Right lobe of liver (tissue), 6 donors: ENCODE data around the gene EHF. TPM values are rescaled to one million over a fixed set of nuclear protein-coding genes. Genes with fewer than 3 reads are reported as not detected.

Source experiments
- ATAC-seq, 4 donors: fragments of 200-7000 bp; cut with Tn5 transposase; one replicate each; pipeline ENCODE4 v1.9.1; 2020; ENCODE audit warnings: mild to moderate bottlenecking in 4 of 4, moderate library complexity in 4 of 4
- DNase-seq, 3 donors: peaks; one replicate each; pipeline ENCODE4 v3.0.0-alpha.2; 2020
- H3K27ac ChIP-seq, 3 donors: fragments of 200-600 bp; one replicate each; pipeline ENCODE4 v1.8.0; 2022
- H3K27me3 ChIP-seq, 2 donors: fragments of 200-600 bp; one replicate each; pipeline ENCODE4 v1.8.0; 2022
- H3K36me3 ChIP-seq, 4 donors: fragments of 200-600 bp; sonication (generic) in 1 of 4; one replicate each; pipeline versions ENCODE4 v1.5.1 to v1.8.0; 2017 to 2022; ENCODE audit warnings: control low read depth in 1 of 4
- H3K4me1 ChIP-seq, 4 donors: fragments of 200-600 bp; sonication (generic) in 1 of 4; one replicate each; pipeline versions ENCODE4 v1.5.1 to v1.8.0; 2017 to 2022; ENCODE audit warnings: control low read depth in 1 of 4
- H3K4me3 ChIP-seq, 3 donors: fragments of 200-600 bp; one replicate each; pipeline ENCODE4 v1.8.0; 2022
- H3K9me3 ChIP-seq, 4 donors: fragments of 200-600 bp; sonication (generic) in 1 of 4; one replicate each; pipeline versions ENCODE4 v1.5.1 to v1.8.0; 2017 to 2022; ENCODE audit warnings: control low read depth in 1 of 4
- POLR2A ChIP-seq: fragments of 450-650 bp; IDR thresholded peaks from one replicate; pipeline ENCODE4 v1.6.1; 2017; ENCODE audit warnings: antibody characterized with exemption, mild to moderate bottlenecking
- WGBS: methylation state at CpG from one replicate; pipeline ENCODE4 v1.1.6; 2018; ENCODE audit warnings: low coverage, low lambda C conversion rate; ENCODE audit not compliant: insufficient coverage; ENCODE audit errors: missing lambda C conversion rate; 5-methylcytosine and 5-hydroxymethylcytosine counted together
- intact Hi-C, 2 donors: fragments of 100-400 bp; cut with DNase I; formaldehyde crosslinking; loops; one replicate each; pipeline versions ENCODE4 v1.11.2 to v1.14.1; 2022
- total RNA-seq, 6 experiments: library from RNA; depleted of rRNA in 2 of 6; stranded (reverse); fragments of >200 nt in 2 of 6; fragmentation: NEBNext Ultra II Directional in 3 of 6; extraction: Animal tissue kit (Norgen Biotek cat#: 25700) in 3 of 6; gene quantifications; one replicate each; pipeline versions ENCODE4 v1.1.0 to v1.2.4, GENCODE V29; 2016 to 2023
- TF ChIP-seq, protein P1 (sequence below), 4 donors: fragments of 200-600 bp in 3 of 4; fragments of 450-650 bp in 1 of 4; IDR thresholded peaks; one replicate each; pipeline versions ENCODE4 v1.5.1 to v1.8.0; 2016 to 2022; ENCODE audit warnings: antibody characterized with exemption in 4 of 4, mild to moderate bottlenecking in 2 of 4
- donor health status: DM: no; HTN: yes; CAD: no.
- donor health status: DM: no; HTN: no; CAD: no.
- donor health status: DM: no; HTN: no; CAD: no.
- donor health status: DM: no; HTN: yes; CAD: no.
- donor health status: DM: no; HTN: yes; CAD: no.

The EHF gene
- total RNA-seq, 6 experiments from 2014 or later: 1.00 to 3.3 (median 1.5) TPM

DNA sequence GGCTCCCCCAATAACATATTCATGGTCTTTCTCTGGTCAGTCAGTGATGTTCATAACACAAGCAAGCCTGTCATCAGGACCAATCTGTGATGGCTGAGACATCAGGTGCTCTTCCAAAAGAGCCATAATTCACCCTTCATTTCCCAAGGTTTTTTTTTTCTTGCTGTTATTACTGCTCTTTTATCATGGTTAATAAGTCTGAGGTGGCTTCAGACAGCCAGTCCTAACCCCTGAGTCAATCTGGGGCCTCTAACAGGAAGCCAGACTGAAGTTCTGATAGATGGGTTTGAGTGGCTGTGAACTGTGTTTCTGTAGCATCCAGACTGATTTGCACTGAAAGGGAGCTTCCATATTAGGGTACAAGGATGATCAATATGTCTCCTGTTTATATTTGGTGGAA is 8.8 kb downstream of the EHF start:
- no peaks in the 10 kb centered on the region for H3K27me3 ChIP-seq
- H3K36me3 ChIP-seq: no peaks in the 10 kb centered on the region
- DNase-seq (no peak), ATAC-seq (no peak)
- no peak overlapping the region for H3K4me3 ChIP-seq
- H3K9me3 ChIP-seq: no peaks in the 10 kb centered on the region
- intact Hi-C loops: no loop called here
- TF ChIP-seq POLR2A: no peak
- TF ChIP-seq, protein P1, sequence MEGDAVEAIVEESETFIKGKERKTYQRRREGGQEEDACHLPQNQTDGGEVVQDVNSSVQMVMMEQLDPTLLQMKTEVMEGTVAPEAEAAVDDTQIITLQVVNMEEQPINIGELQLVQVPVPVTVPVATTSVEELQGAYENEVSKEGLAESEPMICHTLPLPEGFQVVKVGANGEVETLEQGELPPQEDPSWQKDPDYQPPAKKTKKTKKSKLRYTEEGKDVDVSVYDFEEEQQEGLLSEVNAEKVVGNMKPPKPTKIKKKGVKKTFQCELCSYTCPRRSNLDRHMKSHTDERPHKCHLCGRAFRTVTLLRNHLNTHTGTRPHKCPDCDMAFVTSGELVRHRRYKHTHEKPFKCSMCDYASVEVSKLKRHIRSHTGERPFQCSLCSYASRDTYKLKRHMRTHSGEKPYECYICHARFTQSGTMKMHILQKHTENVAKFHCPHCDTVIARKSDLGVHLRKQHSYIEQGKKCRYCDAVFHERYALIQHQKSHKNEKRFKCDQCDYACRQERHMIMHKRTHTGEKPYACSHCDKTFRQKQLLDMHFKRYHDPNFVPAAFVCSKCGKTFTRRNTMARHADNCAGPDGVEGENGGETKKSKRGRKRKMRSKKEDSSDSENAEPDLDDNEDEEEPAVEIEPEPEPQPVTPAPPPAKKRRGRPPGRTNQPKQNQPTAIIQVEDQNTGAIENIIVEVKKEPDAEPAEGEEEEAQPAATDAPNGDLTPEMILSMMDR (IDR thresholded peaks at IDR 0.05): no peak
- no peak overlapping the region for H3K27ac ChIP-seq
- peaks cover 0 to 35% (median 9%) of the 10 kb centered on the region in 4 donors for H3K4me1 ChIP-seq

DNA sequence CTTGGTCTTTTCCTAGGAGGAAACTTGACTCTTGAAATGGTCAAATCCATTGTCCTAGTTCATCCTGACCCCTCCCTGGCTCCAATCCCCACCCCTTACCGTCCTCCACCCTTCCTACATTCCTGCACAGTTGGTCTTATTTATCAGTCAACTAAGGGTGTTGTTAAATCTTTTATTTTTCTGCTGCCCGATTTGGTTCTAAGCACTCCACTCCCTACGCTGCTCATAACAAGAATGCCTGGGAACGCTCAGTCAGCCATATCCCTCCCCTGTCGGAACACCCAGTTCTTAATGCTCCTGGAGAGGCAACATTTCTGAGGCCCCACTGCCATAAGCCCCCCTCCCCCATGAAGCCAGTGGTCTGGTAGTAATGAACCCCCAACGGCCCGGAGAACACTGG is 9.7 kb downstream of the EHF start:
- peaks cover 0 to 35% (median 9%) of the 10 kb centered on the region in 4 donors for H3K4me1 ChIP-seq
- 79% methylated on average over 5 of the region's 7 CpGs for WGBS
- H3K4me3 ChIP-seq: no peak overlapping the region
- ATAC-seq: no peak
- no peaks in the 10 kb centered on the region for H3K27me3 ChIP-seq
- no peaks in the 10 kb centered on the region for H3K9me3 ChIP-seq
- TF ChIP-seq POLR2A: no peak
- TF ChIP-seq, protein P1 (IDR thresholded peaks at IDR 0.05): no peak
- H3K36me3 ChIP-seq: no peaks in the 10 kb centered on the region
- H3K27ac ChIP-seq: no peak overlapping the region
- no peak for DNase-seq
- intact Hi-C loops: no loop called here

DNA sequence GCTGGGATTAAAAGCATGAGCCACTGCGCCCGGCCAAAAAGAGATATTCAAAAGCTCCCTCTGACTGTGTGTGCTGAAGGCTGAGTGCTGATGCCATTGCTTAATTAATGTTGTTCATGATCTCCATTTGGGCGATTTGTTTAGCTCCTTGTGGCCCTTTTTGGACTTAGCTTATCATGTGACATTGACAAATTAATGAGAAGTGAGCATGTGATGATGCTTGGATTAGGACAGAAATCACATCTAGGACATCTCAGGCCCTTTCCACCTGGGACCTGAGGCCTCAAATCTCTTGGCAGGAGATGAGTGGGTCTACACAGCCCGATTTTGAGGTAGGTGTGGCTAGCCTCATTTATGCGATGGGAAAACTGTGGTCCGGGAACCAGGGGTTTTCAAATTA is 10.4 kb downstream of the EHF start:
- WGBS: 61% methylated on average over 4 of the region's 6 CpGs
- peak overlapping the region; percentile 61 to 80 (median 71) for H3K27ac ChIP-seq
- ATAC-seq (peak in 1 of 4 donors; percentile 3), DNase-seq (no peak)
- H3K9me3 ChIP-seq: no peaks in the 10 kb centered on the region
- peaks cover 0 to 35% (median 9%) of the 10 kb centered on the region in 4 donors for H3K4me1 ChIP-seq
- H3K27me3 ChIP-seq: no peaks in the 10 kb centered on the region
- TF ChIP-seq, protein P1 (IDR thresholded peaks at IDR 0.05): no peak
- no peak for TF ChIP-seq POLR2A
- no peaks in the 10 kb centered on the region for H3K36me3 ChIP-seq
- intact Hi-C loops: no loop called here
- peak overlapping the region in 2 of 3 donors; percentile 1 to 24 for H3K4me3 ChIP-seq

DNA sequence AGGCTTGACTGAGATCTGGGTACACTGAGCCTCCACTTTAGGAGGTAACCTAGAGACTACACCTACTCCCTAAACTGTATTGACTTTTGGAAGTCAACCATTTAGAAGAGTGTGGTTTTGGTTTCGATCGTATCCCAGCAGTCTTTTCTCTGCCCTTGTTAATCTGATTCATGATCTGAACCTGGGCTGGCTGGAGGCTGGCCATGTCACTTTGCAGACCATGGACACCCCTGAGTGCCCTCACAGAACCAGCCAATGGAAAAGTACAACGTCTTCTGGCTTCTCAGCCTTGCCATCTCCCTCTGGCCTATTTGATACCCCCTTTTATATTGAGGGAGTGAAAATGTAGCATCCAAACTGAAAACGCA is 10.8 kb downstream of the EHF start:
- H3K36me3 ChIP-seq: no peaks in the 10 kb centered on the region
- peak; percentile 52 to 72 (median 71) for DNase-seq
- 25% methylated on average over 4 of the region's 4 CpGs for WGBS
- intact Hi-C loops: no loop called here
- no peaks in the 10 kb centered on the region for H3K27me3 ChIP-seq
- TF ChIP-seq POLR2A: no peak
- TF ChIP-seq, protein P1 (IDR thresholded peaks at IDR 0.05): no peak
- H3K27ac ChIP-seq: peak overlapping the region; percentile 61 to 80 (median 71)
- H3K9me3 ChIP-seq: no peaks in the 10 kb centered on the region
- peak; percentile 71 to 78 (median 72) for ATAC-seq
- peaks cover 0 to 35% (median 9%) of the 10 kb centered on the region in 4 donors for H3K4me1 ChIP-seq
- H3K4me3 ChIP-seq: peak overlapping the region in 2 of 3 donors; percentile 1 to 24
